Esophagus muscularis mucosa (tissue), 3 donors: ENCODE measurements around the gene STX11.

Experiments
- EP300 ChIP-seq: sonication (generic); formaldehyde crosslinking; IDR thresholded peaks from one replicate; pipeline ENCODE4 v1.6.1; 2017; ENCODE audit warnings: antibody characterized with exemption
- POLR2A ChIP-seq: fragments of 450-650 bp; IDR thresholded peaks from one replicate; pipeline ENCODE4 v1.6.1; 2017; ENCODE audit warnings: antibody characterized with exemption, moderate library complexity, mild to moderate bottlenecking, low read depth
- POLR2AphosphoS5 ChIP-seq, 2 donors: sonication (generic); formaldehyde crosslinking; IDR thresholded peaks; one replicate each; pipeline ENCODE4 v1.6.1; 2017; ENCODE audit warnings: antibody characterized with exemption in 2 of 2

DNA sequence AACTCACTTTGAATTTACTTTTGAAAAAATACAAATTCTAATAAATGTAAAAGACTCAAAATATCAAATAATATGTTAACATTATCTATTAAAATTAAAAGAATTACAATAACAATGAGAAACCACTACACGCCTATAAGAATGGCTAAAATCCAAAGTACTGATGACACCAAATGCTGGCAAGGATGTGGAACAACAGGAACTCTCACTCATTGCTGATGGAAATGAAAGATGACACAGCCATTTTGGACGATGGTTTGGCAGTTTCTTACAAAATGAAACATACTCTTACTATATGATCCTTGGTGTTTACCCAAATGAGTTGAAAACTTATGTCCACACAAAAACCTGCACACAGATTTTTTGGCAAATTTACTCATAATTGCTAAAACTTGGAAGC is 15.6 kb upstream of the STX11 start:
- TF ChIP-seq POLR2A (no peak), EP300 (no peak), POLR2AphosphoS5 (IDR thresholded peaks at IDR 0.05) (no peak)
